HG03354 (cell line): ENCODE results near the gene C1orf159.
"Not testable (repeated sequence)": the region's sequence is repeated elsewhere in the genome, so short reads cannot be mapped to it uniquely, and the experiment has no call there.

Experiments used
- ATAC-seq: cut with Tn5 transposase; IDR thresholded peaks from one replicate; pipeline ENCODE4 v1.9.1; 2021; ENCODE audit warnings: mild to moderate bottlenecking; ENCODE audit not compliant: unreplicated experiment, poor library complexity, severe bottlenecking

C1orf159 gene

GRCh38 chr1:1120096-1120495 is 4.2 kb upstream of the C1orf159 start:
- no peak for ATAC-seq

GRCh38 chr1:1119272-1119890 is 3.5 kb upstream of the C1orf159 start:
- no peak for ATAC-seq

GRCh38 chr1:1118876-1119220 is 3.0 kb upstream of the C1orf159 start:
- ATAC-seq, result no peak

GRCh38 chr1:1118011-1118875 is 2.4 kb upstream of the C1orf159 start:
- no peak for ATAC-seq

GRCh38 chr1:1117469-1117831 is 1.6 kb upstream of the C1orf159 start:
- no peak for ATAC-seq

GRCh38 chr1:1116701-1117468 is 996 bp upstream of the C1orf159 start:
- ATAC-seq, result no peak

- ATAC-seq, result no peak
These were observed 628 bp downstream of the C1orf159 start for GRCh38 chr1:1115136-1115785.

GRCh38 chr1:1114431-1114830 is 1.5 kb downstream of the C1orf159 start:
- ATAC-seq, result no peak

GRCh38 chr1:1112237-1112985 is 3.5 kb downstream of the C1orf159 start:
- ATAC-seq, result no peak

- ATAC-seq, result no peak
These were observed 4.2 kb downstream of the C1orf159 start for GRCh38 chr1:1111516-1112236.

- no peak for ATAC-seq
These were observed 5.3 kb downstream of the C1orf159 start for GRCh38 chr1:1110561-1110971.

GRCh38 chr1:1109743-1110142 is 6.1 kb downstream of the C1orf159 start:
- no peak for ATAC-seq

GRCh38 chr1:1106510-1107221 is 9.2 kb downstream of the C1orf159 start:
- no peak for ATAC-seq

GRCh38 chr1:1104152-1104551 is 11.7 kb downstream of the C1orf159 start:
- ATAC-seq, result not testable (repeated sequence)

GRCh38 chr1:1101503-1101902 is 14.4 kb downstream of the C1orf159 start:
- ATAC-seq, result no peak

- no peak for ATAC-seq
These were observed 15.6 kb downstream of the C1orf159 start for GRCh38 chr1:1100296-1100695.

GRCh38 chr1:1099506-1100183 is 16.2 kb downstream of the C1orf159 start:
- no peak for ATAC-seq
